Left hindlimb (tissue), 1 donor: Measurements from ENCODE around the gene IRF2BP2.

Source experiments
- DNase-seq: peaks from one replicate; pipeline ENCODE4 v3.0.0-alpha.2; 2018

Gene IRF2BP2

GRCh38 chr1:234555390-234556024 is 54.5 kb downstream of the IRF2BP2 start:
- no peak for DNase-seq

- DNase-seq: no peak
These were observed 55.2 kb downstream of the IRF2BP2 start for GRCh38 chr1:234554698-234555311.
